NOMO-1 treated with dmso at 0.1 percent for 144 hours (cell line): ENCODE results near the gene REX1BD.
"Not testable (repeated sequence)": the region's sequence is repeated elsewhere in the genome, so short reads cannot be mapped to it uniquely, and the experiment has no call there.

Experiments used
- DNase-seq: peaks from one replicate; lab custom pipeline; 2025; ENCODE audit not compliant: unreplicated experiment; lab: John Stamatoyannopoulos, UW

Gene REX1BD

GRCh38 chr19:18588611-18589379, at the start of gene REX1BD:
Gene REX1BD, plus strand, starts transcription at chr19:18588798. Its CDS starts 4 bp downstream, at chr19:18588802.
- peak; percentile 75 for DNase-seq

DNA sequence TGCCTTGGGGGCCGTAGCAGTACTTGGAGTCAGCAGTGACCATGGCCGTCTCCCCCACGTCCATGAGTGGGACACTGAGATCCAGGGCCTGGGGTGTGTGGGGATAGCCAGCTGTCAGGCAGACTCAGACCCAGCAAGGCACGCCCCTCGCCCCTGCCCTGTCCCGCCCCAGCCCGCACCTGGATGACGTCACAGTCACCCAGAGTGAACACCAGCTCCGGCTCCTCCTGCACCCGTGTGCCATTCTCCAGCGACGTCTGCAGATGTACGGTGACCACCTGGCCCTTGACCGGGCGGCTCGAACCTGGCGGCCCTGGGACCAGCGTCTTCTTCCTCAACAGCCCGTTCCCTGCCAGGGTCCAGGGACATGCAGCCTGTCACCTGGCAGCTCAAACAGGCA, 49.2 kb upstream of the REX1BD start:
- DNase-seq: no peak

DNA sequence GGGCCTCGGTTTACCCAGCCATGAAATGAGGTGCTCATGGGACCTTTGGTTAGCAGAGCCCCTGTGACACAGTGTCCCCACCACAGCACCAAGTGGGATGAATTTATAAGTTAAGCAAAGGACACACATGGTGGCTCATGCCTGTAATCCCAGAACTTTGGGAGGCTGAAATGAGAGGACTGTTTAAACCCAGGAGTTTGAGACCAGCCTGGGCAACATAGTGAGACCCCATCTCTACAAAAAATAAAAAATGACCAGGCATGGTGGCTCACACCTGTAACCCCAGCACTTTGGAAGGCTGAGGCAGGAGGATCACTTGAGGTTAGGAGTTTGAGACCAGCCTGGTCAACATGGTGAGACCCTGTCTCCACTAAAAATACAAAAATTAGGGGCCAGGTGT, 48.4 kb upstream of the REX1BD start:
- not testable (repeated sequence) for DNase-seq

DNA sequence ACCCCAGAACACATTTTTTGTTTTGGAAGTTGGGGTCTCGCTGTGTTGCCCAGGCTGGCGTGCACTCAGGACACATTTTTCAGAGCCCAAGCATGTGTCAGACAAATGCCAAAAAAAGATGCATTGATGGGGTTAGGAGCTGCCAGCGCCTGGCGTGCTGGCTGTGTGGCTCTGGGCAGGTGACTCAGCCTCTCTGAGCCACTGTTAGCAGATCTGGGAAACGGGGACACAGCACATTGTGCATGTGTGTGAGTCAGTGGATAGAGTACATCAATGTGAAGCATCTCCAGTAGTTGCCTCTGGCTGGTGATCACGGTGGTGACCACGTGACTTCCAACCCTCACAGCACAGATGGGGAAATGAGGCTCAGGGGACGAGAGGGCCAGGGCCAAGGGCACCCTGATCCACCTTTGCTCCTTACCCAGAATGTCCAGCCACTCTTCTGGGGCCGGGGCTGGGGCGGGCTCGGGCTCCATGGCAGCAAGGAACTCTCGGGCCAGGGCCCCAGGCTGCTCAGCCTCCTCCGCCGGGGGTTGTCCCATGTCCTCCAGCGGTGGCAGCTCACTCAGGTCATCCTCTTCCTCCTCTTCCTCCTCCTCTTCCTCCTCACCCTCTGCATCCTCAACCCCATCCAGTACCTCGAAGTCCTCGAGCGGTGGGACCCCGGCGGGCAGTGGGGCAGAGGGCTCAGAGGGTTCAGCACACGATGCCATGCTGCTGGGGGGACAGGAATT, 47.2 kb upstream of the REX1BD start:
- no peak for DNase-seq

DNA sequence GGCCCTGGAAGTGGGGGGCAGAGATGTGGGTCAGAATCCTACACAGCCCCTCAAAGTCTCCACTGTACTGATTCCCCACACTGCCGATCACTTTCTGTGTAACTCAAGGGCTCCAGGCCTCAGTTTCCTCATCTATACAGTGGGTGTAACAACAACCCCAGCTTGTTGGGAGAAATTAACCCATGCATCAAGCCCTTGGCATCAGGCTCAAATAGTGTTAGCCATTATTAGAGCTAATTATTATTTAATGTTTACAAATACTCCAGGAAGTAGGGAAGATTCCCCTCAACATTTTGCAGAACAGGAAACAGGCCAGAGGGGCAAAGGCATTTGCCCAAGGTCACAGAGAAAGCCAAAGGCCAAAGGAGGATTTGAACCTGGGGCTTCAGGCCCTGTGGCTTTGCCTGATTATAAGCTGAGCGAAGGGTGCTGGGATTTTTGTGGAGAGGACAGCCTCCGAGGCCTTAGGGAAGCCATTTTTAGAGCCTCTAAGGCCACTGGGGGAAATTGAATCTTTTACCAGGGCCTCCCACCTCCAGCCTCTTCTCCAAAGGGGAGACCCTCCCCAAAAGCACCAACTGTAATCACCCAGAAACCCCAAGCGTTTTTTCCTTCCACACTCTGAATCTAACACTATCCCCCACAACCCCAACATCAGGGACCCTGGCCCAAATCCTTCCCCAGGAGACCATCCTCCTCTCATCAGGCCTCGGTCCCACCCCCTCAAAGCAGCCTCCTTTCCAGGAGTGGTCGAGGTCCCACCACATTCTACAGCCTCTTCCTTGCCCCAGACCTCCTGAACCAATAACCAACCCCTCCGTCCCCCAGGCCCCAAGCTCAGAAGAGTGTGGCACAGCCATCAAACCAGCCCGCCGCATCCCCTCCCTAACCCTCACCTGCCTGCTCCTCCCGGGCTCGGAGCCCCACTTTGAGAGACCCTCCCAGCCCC, 46.3 kb upstream of the REX1BD start:
- no peak for DNase-seq

DNA sequence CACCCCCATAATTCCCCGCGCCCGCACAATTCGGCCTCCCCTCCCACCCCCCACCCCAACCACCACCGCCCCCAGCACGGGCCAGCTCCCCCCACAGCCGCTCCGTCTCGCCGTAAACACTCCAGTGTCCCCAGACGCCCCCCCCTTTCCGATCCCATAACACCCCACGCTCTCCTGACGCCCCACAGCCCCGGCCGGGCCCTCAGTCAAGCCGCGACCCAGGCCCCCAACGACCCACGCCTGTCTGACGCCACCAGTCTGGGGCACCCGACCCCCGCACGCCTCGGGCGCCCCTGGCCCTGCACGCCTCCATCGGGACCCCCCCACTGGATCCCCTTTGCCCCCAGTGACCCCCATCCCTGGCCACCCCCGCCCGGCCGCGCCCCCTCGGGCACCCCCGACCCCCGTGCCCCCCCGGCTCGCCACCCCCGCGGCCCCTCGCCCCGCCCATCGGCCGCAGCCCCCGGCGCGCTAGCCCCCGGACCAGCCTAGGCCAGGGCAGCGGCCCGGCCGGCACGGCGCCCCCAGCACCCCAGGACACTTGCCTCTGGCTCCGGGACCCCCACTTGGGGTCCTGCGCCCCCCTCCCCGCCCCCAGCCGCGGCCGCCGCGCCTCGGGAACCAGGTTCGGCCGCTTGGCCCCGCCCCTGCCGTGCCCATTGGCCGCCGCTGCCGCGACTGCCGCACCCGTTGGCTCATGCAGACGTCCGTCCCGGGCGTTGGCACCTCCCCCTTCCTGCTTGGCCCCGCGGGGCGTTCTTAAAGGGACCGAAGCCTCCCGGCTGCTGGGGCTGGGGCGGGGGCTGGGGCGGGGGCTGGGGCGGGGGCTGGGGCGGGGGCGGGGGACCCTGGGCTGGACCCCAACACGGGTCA, 45.4 kb upstream of the REX1BD start, which contains the start of gene FKBP8:
Gene FKBP8 (minus strand): TSS at position 633 of the 873 bp plus-strand sequence. CDS start 1,603 bp downstream, outside the sequence.
- DNase-seq: peak; percentile 75

DNA sequence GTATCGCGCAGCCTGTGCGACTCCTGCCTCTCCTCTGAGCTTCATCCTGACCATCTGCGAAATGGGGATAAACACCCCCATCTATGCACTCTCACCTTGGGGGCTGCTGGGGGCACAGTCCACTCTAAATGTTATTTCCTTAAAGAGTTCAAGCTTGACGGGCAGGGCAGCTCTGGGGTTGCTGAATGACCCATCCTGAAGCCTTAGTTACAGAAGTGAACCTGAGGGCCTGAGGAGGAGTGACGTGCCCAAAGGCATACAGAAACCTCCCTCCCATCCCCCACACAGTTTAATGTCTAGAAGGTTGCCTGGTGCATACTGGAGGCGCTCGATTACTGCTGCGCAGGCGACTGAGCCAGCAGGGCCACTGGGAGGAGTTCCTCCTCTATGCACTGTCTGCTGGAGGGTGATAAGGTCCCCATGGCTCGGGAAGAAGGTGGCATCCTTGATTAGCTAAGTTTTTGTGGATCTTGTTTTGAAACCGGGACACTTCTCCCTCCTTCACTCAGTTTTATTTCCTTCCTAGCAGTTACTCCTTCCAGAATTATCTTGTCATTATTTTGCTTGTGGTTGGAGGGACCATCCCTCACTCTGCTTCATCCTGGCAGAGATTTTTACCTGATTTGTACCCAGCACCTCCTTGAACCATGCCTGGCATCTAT, 44.7 kb upstream of the REX1BD start:
- DNase-seq: peak; percentile 82

GRCh38 chr19:18551631-18552030, 37.0 kb upstream of the REX1BD start:
- no peak for DNase-seq

GRCh38 chr19:18557411-18558201, 31.0 kb upstream of the REX1BD start, which contains the start of gene KXD1:
Gene KXD1, plus strand, starts transcription at chr19:18557870. Its CDS starts 4,187 bp downstream, at chr19:18562057.
- DNase-seq: peak; percentile 98

DNA sequence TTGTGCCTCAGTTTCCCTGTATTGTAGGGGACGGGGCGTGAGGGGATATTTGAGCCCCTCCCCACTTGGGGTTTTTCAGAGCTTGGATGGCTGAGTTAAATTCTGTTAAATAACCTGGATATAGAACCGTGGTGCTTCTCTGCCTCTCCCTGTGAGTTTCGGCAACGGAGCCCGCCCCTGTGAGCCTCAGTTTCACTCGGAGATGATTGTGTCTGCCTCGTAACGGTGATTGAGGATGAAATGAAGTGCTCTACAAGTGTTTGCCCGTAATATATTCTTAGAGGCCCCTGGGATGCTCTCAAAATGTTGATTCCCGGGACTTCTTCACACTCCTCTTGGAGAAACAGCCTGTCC, 30.4 kb upstream of the REX1BD start:
- DNase-seq: no peak

- DNase-seq: no peak
Observed at GRCh38 chr19:18558604-18559003, 30.0 kb upstream of the REX1BD start.

DNA sequence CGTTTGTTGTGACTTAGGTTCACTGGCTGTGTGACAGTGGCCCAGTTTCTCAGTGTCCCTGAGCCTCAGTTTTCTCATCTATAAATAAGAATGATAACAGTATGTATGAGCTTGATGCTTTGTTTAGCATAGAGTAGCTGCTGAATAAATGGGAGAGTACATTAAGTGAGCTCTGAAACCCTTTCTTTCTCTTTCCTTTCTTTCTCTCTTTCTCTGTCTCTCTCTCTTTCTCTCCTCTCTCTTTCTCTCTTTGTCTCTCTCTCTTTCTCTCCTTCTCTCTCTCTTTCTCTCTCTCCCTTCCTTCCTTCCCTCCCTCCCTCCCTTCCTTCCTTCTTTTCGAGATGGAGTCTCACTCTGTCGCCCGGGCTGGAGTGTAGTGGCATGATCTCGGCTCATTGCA, 28.9 kb upstream of the REX1BD start:
- no peak for DNase-seq

DNA sequence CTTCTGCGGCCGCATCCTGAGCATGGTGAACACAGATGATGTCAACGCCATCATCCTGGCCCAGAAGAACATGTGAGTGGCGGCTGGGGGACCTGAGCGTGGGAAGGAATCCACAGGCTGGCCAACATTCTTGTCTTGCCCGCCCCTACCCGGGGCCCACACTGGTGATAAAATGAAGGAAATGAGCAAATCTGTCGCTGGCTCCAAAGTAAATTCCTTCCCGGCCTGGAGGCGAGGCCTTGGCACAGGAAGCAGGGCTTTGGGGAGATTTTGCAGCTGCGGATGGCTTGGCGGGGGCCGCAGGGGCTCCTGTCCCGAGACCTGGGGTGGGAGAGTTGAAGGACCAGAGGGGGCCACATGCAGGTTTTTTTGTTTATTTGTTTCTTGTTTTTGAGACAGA, 26.5 kb upstream of the REX1BD start:
- no peak for DNase-seq

DNA sequence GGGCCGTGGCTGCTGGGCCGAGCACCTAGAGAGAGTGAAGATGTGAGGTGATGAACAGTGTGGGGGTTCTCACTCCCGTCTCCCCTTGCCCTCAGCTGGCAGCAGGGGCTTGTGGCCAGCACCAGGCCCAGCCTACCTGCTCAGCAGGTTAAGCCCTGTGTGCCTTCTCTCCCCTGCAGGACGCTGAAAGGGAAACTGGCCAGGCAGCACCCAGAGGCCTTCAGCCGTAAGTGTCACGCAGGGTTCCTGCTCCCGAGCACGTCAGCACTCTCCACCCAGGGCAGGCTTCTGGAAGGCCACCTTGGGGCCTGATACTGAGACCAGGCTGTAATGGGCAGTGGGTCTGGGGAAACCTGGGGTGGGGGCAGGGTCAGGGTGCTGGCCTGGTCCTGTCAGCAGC, 21.6 kb upstream of the REX1BD start:
- DNase-seq: no peak

DNA sequence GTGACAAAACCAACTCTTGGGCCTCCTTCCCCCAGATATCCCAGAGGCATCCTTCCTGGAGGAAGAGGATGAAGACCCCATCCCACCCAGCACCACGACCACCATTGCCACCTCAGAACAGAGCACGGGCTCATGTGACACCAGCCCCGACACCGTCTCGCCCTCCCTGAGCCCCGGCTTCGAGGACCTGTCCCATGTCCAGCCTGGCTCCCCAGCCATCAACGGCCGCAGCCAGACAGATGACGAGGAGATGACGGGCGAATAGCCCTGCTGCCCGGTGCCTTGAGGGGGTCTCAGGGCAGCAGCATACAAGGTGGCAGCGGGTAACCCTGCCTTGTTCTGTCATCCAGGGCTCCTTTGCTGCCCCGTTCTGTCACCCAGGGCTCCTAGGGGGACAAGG, 20.2 kb upstream of the REX1BD start:
- no peak for DNase-seq

DNA sequence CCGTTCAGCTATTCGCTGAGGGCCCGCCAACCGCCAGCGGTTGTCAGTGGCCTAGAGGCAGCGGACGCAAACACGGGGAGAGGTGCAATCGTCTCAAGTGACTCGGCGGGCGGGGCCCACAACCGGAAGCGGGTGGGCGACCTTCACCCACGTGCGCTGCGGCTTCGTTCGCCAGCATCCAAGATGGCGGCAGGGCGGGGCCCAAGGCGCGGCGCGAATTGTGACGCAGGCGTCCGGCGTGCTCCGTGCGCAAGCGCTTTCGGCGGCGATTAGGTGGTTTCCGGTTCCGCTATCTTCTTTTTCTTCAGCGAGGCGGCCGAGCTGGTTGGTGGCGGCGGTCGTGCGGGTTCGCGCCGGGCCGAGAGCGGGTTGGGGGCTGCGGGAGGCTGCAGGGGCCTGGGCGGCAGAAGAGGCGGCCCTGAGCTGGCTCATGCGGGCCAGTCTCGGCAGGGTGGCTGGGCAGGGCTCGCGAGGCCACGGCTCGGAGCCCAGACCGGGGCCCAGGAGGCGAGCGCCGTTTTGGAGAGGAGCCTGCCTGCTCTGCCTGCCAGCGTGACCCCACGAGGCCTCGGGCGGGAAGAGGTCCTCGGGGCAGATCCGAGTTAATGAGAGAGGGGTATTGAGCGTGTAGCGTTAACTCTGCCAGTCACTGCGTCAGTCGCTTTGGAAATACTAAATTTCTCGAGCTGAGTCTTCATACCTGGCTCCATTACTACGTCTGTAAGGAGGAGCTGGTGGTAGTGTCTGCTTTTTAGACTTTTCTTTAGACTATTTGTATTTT, 16.8 kb upstream of the REX1BD start, which contains the start of gene UBA52:
Gene UBA52 (plus strand): TSS at position 294 of the 781 bp plus-strand sequence. CDS start 1,444 bp downstream, outside the sequence.
- peak; percentile 94 for DNase-seq

- no peak for DNase-seq
Observed at GRCh38 chr19:18574691-18575291, 13.8 kb upstream of the REX1BD start.

- no peak for DNase-seq
Observed at GRCh38 chr19:18576383-18576782, 12.2 kb upstream of the REX1BD start.
